Measurements from ENCODE around the gene SHKBP1.

Gene SHKBP1

DNA sequence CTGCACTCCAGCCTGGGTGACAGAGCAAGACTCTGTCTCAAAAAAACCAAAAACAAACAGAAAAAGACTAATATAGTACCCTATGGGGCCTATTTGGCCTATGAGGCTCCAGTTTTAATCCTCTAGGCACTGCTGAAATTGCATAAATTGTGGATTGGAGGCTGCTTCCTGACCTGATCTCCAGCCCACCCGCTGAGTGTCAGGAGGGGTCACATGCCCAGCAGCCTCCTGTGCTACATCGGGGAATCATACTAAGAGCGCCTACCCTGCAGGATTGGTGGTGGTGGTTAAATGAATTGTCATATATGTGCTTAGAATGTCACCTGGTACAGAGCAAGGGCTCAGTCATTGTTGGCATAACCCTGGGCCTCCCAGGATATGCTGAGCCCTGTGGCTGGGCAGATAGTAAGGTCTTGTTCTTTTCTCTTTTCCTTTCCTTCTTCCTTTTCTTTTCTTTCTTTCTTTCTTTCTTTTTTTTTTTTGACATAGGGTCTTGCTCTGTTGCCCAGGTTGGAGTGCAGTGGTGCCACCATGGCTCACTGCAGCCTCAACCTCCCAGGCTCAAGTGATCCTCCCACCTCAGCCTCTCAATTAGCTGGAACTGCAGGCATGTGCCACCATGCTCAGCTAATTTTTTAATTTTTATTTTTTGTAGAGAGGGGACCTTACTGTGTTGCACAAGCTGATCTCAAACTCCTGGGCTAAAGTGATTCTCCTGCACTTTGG lies 55.8 kb downstream of the SHKBP1 start:
- no peak for ATAC-seq
- no peak for TF ChIP-seq ZNF70 (CRISPR knock-in tag; IDR thresholded peaks at IDR 0.05)
- TF ChIP-seq TCF4 (CRISPR knock-in tag; IDR thresholded peaks at IDR 0.05; ENCODE audit: borderline replicate concordance), result no peak
- no peak for TF ChIP-seq ARNTL (CRISPR knock-in tag; IDR thresholded peaks at IDR 0.05; ENCODE audit: borderline replicate concordance, low read depth)
- no peak for TF ChIP-seq SNAI2 (CRISPR knock-in tag; IDR thresholded peaks at IDR 0.05)
- TF ChIP-seq TOX (CRISPR knock-in tag; IDR thresholded peaks at IDR 0.05; ENCODE audit: borderline replicate concordance), result no peak
- TF ChIP-seq BACH2 (CRISPR knock-in tag; IDR thresholded peaks at IDR 0.05; ENCODE audit: borderline replicate concordance), result no peak
- no peak for TF ChIP-seq RARB (CRISPR knock-in tag; IDR thresholded peaks at IDR 0.05)
- no peak for TF ChIP-seq GLIS3 (CRISPR knock-in tag; IDR thresholded peaks at IDR 0.05)
- TF ChIP-seq, protein P1, sequence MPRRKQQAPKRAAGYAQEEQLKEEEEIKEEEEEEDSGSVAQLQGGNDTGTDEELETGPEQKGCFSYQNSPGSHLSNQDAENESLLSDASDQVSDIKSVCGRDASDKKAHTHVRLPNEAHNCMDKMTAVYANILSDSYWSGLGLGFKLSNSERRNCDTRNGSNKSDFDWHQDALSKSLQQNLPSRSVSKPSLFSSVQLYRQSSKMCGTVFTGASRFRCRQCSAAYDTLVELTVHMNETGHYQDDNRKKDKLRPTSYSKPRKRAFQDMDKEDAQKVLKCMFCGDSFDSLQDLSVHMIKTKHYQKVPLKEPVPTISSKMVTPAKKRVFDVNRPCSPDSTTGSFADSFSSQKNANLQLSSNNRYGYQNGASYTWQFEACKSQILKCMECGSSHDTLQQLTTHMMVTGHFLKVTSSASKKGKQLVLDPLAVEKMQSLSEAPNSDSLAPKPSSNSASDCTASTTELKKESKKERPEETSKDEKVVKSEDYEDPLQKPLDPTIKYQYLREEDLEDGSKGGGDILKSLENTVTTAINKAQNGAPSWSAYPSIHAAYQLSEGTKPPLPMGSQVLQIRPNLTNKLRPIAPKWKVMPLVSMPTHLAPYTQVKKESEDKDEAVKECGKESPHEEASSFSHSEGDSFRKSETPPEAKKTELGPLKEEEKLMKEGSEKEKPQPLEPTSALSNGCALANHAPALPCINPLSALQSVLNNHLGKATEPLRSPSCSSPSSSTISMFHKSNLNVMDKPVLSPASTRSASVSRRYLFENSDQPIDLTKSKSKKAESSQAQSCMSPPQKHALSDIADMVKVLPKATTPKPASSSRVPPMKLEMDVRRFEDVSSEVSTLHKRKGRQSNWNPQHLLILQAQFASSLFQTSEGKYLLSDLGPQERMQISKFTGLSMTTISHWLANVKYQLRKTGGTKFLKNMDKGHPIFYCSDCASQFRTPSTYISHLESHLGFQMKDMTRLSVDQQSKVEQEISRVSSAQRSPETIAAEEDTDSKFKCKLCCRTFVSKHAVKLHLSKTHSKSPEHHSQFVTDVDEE (CRISPR knock-in tag; IDR thresholded peaks at IDR 0.05), result no peak
- no peak for TF ChIP-seq PPARA (CRISPR knock-in tag; IDR thresholded peaks at IDR 0.05; ENCODE audit: borderline replicate concordance)
- TF ChIP-seq ZFP3 (CRISPR knock-in tag; IDR thresholded peaks at IDR 0.05), result no peak
- TF ChIP-seq, protein P2, sequence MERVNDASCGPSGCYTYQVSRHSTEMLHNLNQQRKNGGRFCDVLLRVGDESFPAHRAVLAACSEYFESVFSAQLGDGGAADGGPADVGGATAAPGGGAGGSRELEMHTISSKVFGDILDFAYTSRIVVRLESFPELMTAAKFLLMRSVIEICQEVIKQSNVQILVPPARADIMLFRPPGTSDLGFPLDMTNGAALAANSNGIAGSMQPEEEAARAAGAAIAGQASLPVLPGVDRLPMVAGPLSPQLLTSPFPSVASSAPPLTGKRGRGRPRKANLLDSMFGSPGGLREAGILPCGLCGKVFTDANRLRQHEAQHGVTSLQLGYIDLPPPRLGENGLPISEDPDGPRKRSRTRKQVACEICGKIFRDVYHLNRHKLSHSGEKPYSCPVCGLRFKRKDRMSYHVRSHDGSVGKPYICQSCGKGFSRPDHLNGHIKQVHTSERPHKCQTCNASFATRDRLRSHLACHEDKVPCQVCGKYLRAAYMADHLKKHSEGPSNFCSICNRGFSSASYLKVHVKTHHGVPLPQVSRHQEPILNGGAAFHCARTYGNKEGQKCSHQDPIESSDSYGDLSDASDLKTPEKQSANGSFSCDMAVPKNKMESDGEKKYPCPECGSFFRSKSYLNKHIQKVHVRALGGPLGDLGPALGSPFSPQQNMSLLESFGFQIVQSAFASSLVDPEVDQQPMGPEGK (CRISPR knock-in tag; IDR thresholded peaks at IDR 0.05; ENCODE audit: borderline replicate concordance), result no peak
- no peak for TF ChIP-seq CSDC2 (CRISPR knock-in tag; IDR thresholded peaks at IDR 0.05)

DNA sequence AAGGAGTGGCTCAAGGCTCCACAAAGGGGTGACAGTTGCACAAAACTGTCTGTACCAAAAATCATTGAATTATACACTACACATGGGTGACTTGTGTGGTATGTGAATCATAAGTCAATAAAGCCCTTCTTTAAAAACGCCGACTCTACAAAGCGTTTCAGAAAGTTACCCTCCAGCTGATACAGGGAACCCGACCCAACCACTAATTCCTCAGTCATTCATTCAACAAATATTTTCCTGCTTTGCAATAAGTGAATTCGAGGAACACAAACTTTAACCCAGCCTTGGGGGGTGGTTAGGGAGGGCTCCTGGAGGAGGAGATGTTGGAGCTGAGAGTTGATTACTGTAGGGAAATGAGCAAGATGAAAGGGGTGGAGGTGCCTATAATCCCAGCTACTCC lies 56.5 kb downstream of the SHKBP1 start:
- ATAC-seq, result no peak
- TF ChIP-seq SNAI2 (CRISPR knock-in tag; IDR thresholded peaks at IDR 0.05), result no peak

DNA sequence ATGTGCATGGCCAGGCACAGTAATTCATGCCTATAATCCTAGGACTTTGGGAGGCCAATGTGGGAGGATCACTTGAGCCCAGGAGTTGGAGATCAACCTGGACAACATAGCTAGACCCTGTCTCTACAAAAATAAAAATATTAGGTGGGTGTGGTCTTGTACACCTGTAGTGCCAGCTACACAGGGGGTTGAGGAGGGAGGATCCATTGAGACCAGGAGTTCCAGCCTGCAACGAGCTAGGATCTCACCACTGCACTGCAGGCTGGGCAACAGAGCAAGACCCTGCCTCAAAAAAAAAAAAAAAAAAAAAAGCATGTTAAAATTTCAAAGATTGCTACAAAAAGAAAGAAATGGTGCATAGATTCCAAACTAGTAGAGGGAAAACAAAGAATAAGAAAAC lies 61.7 kb downstream of the SHKBP1 start:
- ATAC-seq, result no peak
- no peak for TF ChIP-seq TOX (CRISPR knock-in tag; IDR thresholded peaks at IDR 0.05; ENCODE audit: borderline replicate concordance)
- no peak for TF ChIP-seq ISL1 (CRISPR knock-in tag; IDR thresholded peaks at IDR 0.05)
- no peak for TF ChIP-seq ZNF565 (CRISPR knock-in tag; conservative IDR thresholded peaks at IDR 0.05; ENCODE audit: low read depth)
- TF ChIP-seq ESRRG (CRISPR knock-in tag; IDR thresholded peaks at IDR 0.05), result no peak
- TF ChIP-seq RARB (CRISPR knock-in tag; IDR thresholded peaks at IDR 0.05), result no peak
- TF ChIP-seq BACH2 (CRISPR knock-in tag; IDR thresholded peaks at IDR 0.05; ENCODE audit: borderline replicate concordance), result no peak
- TF ChIP-seq OSR1 (CRISPR knock-in tag; IDR thresholded peaks at IDR 0.05), result no peak
- TF ChIP-seq ZFP30 (CRISPR knock-in tag; IDR thresholded peaks at IDR 0.05), result no peak

GRCh38 chr19:40639638-40639982 lies 62.9 kb downstream of the SHKBP1 start:
- no peak for ATAC-seq
- TF ChIP-seq TOX (CRISPR knock-in tag; IDR thresholded peaks at IDR 0.05; ENCODE audit: borderline replicate concordance) (no peak), PPARA (CRISPR knock-in tag; IDR thresholded peaks at IDR 0.05; ENCODE audit: borderline replicate concordance) (no peak), BACH2 (CRISPR knock-in tag; IDR thresholded peaks at IDR 0.05; ENCODE audit: borderline replicate concordance) (no peak), TCF4 (CRISPR knock-in tag; IDR thresholded peaks at IDR 0.05; ENCODE audit: borderline replicate concordance) (no peak), ZFP30 (CRISPR knock-in tag; IDR thresholded peaks at IDR 0.05) (no peak), ISL1 (CRISPR knock-in tag; IDR thresholded peaks at IDR 0.05) (no peak), ZNF8 (CRISPR knock-in tag; IDR thresholded peaks at IDR 0.05) (no peak), RARB (CRISPR knock-in tag; IDR thresholded peaks at IDR 0.05) (no peak), GLIS3 (CRISPR knock-in tag; IDR thresholded peaks at IDR 0.05) (no peak), ZNF565 (CRISPR knock-in tag; conservative IDR thresholded peaks at IDR 0.05; ENCODE audit: low read depth) (no peak), ZNF70 (CRISPR knock-in tag; IDR thresholded peaks at IDR 0.05) (no peak), CSRNP3 (CRISPR knock-in tag; IDR thresholded peaks at IDR 0.05) (no peak), CSDC2 (CRISPR knock-in tag; IDR thresholded peaks at IDR 0.05) (no peak), SNAI2 (CRISPR knock-in tag; IDR thresholded peaks at IDR 0.05) (no peak)
- TF ChIP-seq, protein P3, sequence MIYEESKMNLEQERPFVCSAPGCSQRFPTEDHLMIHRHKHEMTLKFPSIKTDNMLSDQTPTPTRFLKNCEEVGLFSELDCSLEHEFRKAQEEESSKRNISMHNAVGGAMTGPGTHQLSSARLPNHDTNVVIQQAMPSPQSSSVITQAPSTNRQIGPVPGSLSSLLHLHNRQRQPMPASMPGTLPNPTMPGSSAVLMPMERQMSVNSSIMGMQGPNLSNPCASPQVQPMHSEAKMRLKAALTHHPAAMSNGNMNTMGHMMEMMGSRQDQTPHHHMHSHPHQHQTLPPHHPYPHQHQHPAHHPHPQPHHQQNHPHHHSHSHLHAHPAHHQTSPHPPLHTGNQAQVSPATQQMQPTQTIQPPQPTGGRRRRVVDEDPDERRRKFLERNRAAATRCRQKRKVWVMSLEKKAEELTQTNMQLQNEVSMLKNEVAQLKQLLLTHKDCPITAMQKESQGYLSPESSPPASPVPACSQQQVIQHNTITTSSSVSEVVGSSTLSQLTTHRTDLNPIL (CRISPR knock-in tag; IDR thresholded peaks at IDR 0.05; ENCODE audit: low read depth), result no peak
- TF ChIP-seq, protein P1 (CRISPR knock-in tag; IDR thresholded peaks at IDR 0.05), result no peak
- TF ChIP-seq, protein P2 (CRISPR knock-in tag; IDR thresholded peaks at IDR 0.05; ENCODE audit: borderline replicate concordance), result no peak

Data from SK-N-SH treated with all-trans-retinoic acid at 6 μM for 48 hours (cell line).